SK-N-SH treated with all-trans-retinoic acid at 6 μM for 48 hours (cell line): ENCODE results near the gene CD40.

Experiments used
- ATAC-seq: fragments of 200-7000 bp; cut with Tn5 transposase; 3 replicates; pipeline ENCODE4 v1.9.1; 2020; ENCODE audit warnings: mild to moderate bottlenecking, moderate library complexity
- ARNTL ChIP-seq: fragments of 450-650 bp; formaldehyde crosslinking; IDR thresholded peaks from 2 replicates; pipeline ENCODE4 v1.5.0; 2020; ENCODE audit warnings: low read depth, mild to moderate bottlenecking, moderate library complexity, borderline replicate concordance
- BACH2 ChIP-seq: fragments of 250-450 bp; sonication (Bioruptor Pico); IDR thresholded peaks from 2 replicates; pipeline ENCODE4 v1.9.0; 2021; ENCODE audit warnings: mild to moderate bottlenecking, borderline replicate concordance
- CSDC2 ChIP-seq: fragments of 250-450 bp; sonication (Bioruptor Pico); IDR thresholded peaks from 2 replicates; pipeline ENCODE4 v1.5.0; 2020; ENCODE audit warnings: mild to moderate bottlenecking, moderate library complexity
- GLIS3 ChIP-seq: fragments of 250-450 bp; sonication (Bioruptor Pico); IDR thresholded peaks from 2 replicates; pipeline ENCODE4 v1.5.0; 2020; ENCODE audit warnings: mild to moderate bottlenecking, moderate library complexity
- ISL1 ChIP-seq: fragments of 250-450 bp; sonication (Bioruptor Pico); IDR thresholded peaks from 2 replicates; pipeline ENCODE4 v2.1.2; 2022; ENCODE audit warnings: mild to moderate bottlenecking, moderate library complexity
- OSR1 ChIP-seq: fragments of 250-450 bp; sonication (Bioruptor Pico); IDR thresholded peaks from 2 replicates; pipeline ENCODE4 v1.8.0; 2022; ENCODE audit warnings: moderate library complexity, mild to moderate bottlenecking, inconsistent platforms
- PPARA ChIP-seq: fragments of 250-450 bp; sonication (Bioruptor Pico); IDR thresholded peaks from 2 replicates; pipeline ENCODE4 v1.5.0; 2020; ENCODE audit warnings: mild to moderate bottlenecking, borderline replicate concordance
- RARB ChIP-seq: fragments of 250-450 bp; sonication (Bioruptor Pico); IDR thresholded peaks from 2 replicates; pipeline ENCODE4 v1.8.0; 2021; ENCODE audit warnings: mild to moderate bottlenecking, moderate library complexity
- SNAI2 ChIP-seq: fragments of 250-450 bp; sonication (Bioruptor Pico); IDR thresholded peaks from 2 replicates; pipeline ENCODE4 v1.5.0; 2020; ENCODE audit warnings: mild to moderate bottlenecking, moderate library complexity
- TCF4 ChIP-seq: fragments of 250-450 bp; sonication (Bioruptor Pico); IDR thresholded peaks from 2 replicates; pipeline ENCODE4 v1.8.0; 2021; ENCODE audit warnings: mild to moderate bottlenecking, moderate library complexity, borderline replicate concordance
- TOX ChIP-seq: fragments of 250-450 bp; sonication (Bioruptor Pico); IDR thresholded peaks from 2 replicates; pipeline ENCODE4 v1.8.0; 2021; ENCODE audit warnings: mild to moderate bottlenecking, moderate library complexity, borderline replicate concordance
- TSHZ2 ChIP-seq: fragments of 250-450 bp; sonication (Bioruptor Pico); IDR thresholded peaks from 2 replicates; pipeline ENCODE4 v1.5.0; 2020; ENCODE audit warnings: mild to moderate bottlenecking, moderate library complexity
- ZC3H10 ChIP-seq: fragments of 250-450 bp; sonication (Bioruptor Pico); IDR thresholded peaks from 2 replicates; pipeline ENCODE4 v1.5.1; 2021; ENCODE audit warnings: mild to moderate bottlenecking, moderate library complexity
- ZFP3 ChIP-seq: fragments of 250-450 bp; sonication (Bioruptor Pico); IDR thresholded peaks from 2 replicates; pipeline ENCODE4 v1.5.0; 2020; ENCODE audit warnings: mild to moderate bottlenecking, moderate library complexity
- ZFP30 ChIP-seq: fragments of 450-650 bp; formaldehyde crosslinking; IDR thresholded peaks from 2 replicates; pipeline ENCODE4 v1.5.0; 2022; ENCODE audit warnings: mild to moderate bottlenecking, moderate library complexity
- ZNF565 ChIP-seq: fragments of 450-650 bp; formaldehyde crosslinking; conservative IDR thresholded peaks from 2 replicates; pipeline ENCODE4 v1.5.0; 2020; ENCODE audit warnings: low read depth, mild to moderate bottlenecking, moderate library complexity
- ZNF8 ChIP-seq: fragments of 450-650 bp; formaldehyde crosslinking; IDR thresholded peaks from 2 replicates; pipeline ENCODE4 v1.5.0; 2020; ENCODE audit warnings: mild to moderate bottlenecking, moderate library complexity
- TF ChIP-seq, protein P1 (sequence below): fragments of 250-450 bp; sonication (Bioruptor Pico); IDR thresholded peaks from 2 replicates; pipeline ENCODE4 v1.5.1; 2020; ENCODE audit warnings: low read depth, mild to moderate bottlenecking, moderate library complexity
- TF ChIP-seq, protein P2 (sequence below): fragments of 250-450 bp; sonication (Bioruptor Pico); IDR thresholded peaks from 2 replicates; pipeline ENCODE4 v1.5.1; 2021; ENCODE audit warnings: mild to moderate bottlenecking, moderate library complexity
- TF ChIP-seq, protein P3 (sequence below): fragments of 250-450 bp; sonication (Bioruptor Pico); IDR thresholded peaks from 2 replicates; pipeline ENCODE4 v1.8.0; 2021; ENCODE audit warnings: low read depth, mild to moderate bottlenecking, moderate library complexity, borderline replicate concordance
- TF ChIP-seq, protein P4 (sequence below): fragments of 250-450 bp; sonication (Bioruptor Pico); IDR thresholded peaks from 2 replicates; pipeline ENCODE4 v1.8.0; 2020; ENCODE audit warnings: mild to moderate bottlenecking, moderate library complexity, borderline replicate concordance

Gene CD40

GRCh38 chr20:46076806-46077205, 41.3 kb upstream of the CD40 start:
- ATAC-seq, result no peak
- TF ChIP-seq ZNF8 (no peak), ZFP3 (CRISPR knock-in tag) (no peak), ISL1 (no peak), SNAI2 (no peak), GLIS3 (no peak), BACH2 (CRISPR knock-in tag) (no peak), TOX (no peak), RARB (no peak), CSDC2 (CRISPR knock-in tag) (no peak), OSR1 (CRISPR knock-in tag) (no peak), ZFP30 (CRISPR knock-in tag) (no peak), TSHZ2 (CRISPR knock-in tag) (no peak)
- TF ChIP-seq, protein P1, sequence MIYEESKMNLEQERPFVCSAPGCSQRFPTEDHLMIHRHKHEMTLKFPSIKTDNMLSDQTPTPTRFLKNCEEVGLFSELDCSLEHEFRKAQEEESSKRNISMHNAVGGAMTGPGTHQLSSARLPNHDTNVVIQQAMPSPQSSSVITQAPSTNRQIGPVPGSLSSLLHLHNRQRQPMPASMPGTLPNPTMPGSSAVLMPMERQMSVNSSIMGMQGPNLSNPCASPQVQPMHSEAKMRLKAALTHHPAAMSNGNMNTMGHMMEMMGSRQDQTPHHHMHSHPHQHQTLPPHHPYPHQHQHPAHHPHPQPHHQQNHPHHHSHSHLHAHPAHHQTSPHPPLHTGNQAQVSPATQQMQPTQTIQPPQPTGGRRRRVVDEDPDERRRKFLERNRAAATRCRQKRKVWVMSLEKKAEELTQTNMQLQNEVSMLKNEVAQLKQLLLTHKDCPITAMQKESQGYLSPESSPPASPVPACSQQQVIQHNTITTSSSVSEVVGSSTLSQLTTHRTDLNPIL (CRISPR knock-in tag), result no peak

DNA sequence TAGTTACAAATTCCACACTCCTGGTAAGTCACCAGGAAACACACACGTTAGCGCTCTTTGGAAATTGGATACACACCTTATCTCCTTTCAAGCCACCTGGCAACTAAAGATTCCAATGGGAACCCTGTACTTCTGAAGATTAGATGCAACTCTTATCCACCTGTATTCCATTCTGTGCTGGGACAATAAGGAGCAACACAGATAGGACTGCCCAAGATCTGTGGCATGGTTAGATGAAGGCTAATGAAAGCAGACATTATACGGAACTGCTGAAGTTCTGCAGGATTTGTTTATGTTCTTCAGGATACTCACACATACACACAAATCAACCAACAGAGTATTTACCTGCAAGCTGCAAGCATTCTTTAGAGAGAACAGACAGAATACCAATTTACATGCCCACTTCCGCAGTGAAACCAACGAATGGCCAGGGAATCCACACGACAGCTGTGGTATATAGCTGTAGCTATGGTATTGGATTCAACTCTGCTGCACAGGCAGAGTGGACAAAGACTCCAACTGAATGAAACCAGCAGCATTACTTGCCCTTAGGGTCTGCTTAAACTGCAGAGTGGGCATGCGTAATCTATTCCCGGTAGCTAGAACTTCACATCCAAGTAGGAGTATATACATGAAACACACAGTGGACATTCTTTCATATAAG, 40.3 kb upstream of the CD40 start:
- TF ChIP-seq, protein P1 (CRISPR knock-in tag), result no peak
- TF ChIP-seq CSDC2 (CRISPR knock-in tag) (no peak), ARNTL (CRISPR knock-in tag) (no peak), RARB (no peak), BACH2 (CRISPR knock-in tag) (no peak), GLIS3 (no peak), ZNF565 (CRISPR knock-in tag) (no peak), TSHZ2 (CRISPR knock-in tag) (no peak), PPARA (no peak), TCF4 (CRISPR knock-in tag) (no peak), ISL1 (no peak), OSR1 (CRISPR knock-in tag) (no peak), ZC3H10 (CRISPR knock-in tag) (no peak), TOX (no peak)
- TF ChIP-seq, protein P2, sequence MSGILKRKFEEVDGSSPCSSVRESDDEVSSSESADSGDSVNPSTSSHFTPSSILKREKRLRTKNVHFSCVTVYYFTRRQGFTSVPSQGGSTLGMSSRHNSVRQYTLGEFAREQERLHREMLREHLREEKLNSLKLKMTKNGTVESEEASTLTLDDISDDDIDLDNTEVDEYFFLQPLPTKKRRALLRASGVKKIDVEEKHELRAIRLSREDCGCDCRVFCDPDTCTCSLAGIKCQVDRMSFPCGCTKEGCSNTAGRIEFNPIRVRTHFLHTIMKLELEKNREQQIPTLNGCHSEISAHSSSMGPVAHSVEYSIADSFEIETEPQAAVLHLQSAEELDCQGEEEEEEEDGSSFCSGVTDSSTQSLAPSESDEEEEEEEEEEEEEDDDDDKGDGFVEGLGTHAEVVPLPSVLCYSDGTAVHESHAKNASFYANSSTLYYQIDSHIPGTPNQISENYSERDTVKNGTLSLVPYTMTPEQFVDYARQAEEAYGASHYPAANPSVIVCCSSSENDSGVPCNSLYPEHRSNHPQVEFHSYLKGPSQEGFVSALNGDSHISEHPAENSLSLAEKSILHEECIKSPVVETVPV (CRISPR knock-in tag), result no peak
- TF ChIP-seq, protein P3, sequence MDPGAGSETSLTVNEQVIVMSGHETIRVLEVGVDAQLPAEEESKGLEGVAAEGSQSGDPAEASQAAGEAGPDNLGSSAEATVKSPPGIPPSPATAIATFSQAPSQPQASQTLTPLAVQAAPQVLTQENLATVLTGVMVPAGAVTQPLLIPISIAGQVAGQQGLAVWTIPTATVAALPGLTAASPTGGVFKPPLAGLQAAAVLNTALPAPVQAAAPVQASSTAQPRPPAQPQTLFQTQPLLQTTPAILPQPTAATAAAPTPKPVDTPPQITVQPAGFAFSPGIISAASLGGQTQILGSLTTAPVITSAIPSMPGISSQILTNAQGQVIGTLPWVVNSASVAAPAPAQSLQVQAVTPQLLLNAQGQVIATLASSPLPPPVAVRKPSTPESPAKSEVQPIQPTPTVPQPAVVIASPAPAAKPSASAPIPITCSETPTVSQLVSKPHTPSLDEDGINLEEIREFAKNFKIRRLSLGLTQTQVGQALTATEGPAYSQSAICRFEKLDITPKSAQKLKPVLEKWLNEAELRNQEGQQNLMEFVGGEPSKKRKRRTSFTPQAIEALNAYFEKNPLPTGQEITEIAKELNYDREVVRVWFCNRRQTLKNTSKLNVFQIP (CRISPR knock-in tag), result no peak
- TF ChIP-seq, protein P4, sequence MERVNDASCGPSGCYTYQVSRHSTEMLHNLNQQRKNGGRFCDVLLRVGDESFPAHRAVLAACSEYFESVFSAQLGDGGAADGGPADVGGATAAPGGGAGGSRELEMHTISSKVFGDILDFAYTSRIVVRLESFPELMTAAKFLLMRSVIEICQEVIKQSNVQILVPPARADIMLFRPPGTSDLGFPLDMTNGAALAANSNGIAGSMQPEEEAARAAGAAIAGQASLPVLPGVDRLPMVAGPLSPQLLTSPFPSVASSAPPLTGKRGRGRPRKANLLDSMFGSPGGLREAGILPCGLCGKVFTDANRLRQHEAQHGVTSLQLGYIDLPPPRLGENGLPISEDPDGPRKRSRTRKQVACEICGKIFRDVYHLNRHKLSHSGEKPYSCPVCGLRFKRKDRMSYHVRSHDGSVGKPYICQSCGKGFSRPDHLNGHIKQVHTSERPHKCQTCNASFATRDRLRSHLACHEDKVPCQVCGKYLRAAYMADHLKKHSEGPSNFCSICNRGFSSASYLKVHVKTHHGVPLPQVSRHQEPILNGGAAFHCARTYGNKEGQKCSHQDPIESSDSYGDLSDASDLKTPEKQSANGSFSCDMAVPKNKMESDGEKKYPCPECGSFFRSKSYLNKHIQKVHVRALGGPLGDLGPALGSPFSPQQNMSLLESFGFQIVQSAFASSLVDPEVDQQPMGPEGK, result no peak
- ATAC-seq, result no peak
